HG03175 (cell line): Measurements from ENCODE around the gene YTHDF1.
"Not testable (repeated sequence)": the region's sequence is repeated elsewhere in the genome, so short reads cannot be mapped to it uniquely, and the experiment has no call there.

Experiments used
- ATAC-seq: cut with Tn5 transposase; IDR thresholded peaks from one replicate; pipeline ENCODE4 v1.9.1; 2021; ENCODE audit warnings: mild to moderate bottlenecking, moderate library complexity; ENCODE audit not compliant: unreplicated experiment

The YTHDF1 gene

DNA sequence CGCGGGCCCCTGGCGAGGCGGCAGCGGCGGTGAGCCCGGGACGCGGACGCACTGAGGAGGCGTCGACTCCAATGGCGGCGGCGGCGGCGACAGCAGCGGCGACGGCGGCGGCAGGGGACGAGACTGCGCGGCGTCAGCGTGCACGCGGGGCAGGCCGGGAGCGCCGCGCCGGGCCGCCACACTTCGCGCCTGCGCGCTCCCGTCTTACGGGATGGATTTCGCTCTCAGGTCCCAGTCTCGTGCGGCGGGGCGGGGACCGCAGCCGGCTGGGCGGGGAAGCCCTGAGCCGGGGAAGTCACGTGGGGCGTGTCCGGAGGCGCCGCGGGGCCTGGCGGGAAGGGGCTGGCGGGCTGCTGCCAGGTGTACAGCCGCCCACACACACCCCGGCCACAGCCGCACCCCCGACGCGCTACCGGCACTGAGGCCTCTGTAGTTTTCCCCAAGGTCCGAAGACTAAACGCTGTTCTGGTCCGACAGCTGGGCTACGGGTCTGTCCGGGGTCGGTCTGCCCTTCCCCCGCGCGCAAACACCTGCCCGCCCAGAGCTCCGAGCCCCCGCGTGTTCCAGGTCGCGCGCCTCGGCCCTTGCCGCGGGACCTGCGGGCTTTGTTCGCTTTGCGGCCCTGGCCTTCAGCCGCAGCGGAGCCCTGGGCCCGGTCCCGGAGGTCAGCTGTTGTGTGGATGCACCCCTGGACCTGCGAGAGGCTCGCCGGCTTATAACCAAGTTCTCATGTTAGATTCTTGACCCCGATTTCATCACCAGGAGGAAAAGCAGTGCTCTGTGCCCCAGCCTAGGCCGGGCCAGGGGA is at the start of gene YTHDF1:
YTHDF1 (minus strand) TSS at position 91 of the 808 bp plus-strand sequence. CDS start 239 bp downstream, outside the sequence.
- peak; percentile 90 for ATAC-seq

DNA sequence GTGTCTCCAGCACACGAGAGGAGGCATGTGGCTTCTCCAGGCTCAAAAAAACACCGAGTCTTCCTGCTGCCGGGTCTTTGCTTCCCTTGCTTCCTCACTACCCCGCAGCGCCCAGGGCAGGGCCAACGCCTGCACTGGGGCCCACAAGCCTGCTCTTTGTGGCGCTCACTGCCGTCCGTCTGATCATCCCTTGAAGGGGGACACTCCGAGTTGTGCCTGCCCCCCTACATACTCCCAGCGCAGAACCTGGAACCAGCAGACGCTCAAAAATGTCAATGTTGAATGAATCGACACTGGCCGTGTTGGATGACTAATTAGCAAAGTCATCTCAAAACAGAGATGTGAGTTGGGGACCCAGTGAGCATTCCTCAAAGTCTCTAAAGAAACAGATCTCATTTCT is 48.6 kb upstream of the YTHDF1 start:
- no peak for ATAC-seq

DNA sequence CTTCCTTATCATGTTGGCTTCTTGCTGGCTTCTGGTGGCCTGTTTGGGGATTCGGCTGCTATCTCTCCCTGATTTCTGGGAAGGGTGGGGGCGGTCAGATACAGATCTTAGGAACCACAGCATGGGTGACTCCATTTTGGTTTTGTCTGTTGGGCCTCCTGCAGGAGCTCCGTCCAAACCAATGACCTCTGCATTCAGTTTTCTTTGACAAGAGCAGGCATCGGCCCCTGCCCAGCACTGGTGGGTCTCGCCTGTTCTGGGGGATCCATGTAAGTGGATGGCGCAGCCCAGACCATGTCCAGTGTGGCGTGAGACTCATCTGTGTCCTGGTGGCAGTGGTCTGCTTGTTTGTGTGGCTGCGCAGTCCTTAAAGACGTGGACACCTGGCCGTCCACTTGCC is 48.1 kb upstream of the YTHDF1 start:
- ATAC-seq, result no peak

DNA sequence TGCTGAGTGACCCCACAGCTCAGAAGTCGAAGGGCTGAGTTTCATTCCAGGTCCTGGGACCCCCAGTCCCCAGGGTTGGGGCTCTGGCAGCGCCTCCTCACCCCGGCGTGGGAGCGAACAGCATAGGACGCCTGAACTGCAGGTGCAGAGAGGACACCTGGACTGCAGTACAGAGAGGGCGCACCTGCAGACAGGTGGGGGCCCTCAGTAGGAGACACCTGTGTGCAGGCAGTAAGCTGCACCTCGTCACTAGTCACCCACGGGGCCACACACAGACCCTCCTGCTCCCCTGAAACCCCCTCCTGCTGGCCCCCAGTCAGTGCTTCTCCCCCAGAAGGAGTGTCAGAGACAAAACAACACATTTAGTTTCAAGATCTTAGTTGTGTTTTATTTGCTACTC is 46.9 kb upstream of the YTHDF1 start:
- no peak for ATAC-seq

DNA sequence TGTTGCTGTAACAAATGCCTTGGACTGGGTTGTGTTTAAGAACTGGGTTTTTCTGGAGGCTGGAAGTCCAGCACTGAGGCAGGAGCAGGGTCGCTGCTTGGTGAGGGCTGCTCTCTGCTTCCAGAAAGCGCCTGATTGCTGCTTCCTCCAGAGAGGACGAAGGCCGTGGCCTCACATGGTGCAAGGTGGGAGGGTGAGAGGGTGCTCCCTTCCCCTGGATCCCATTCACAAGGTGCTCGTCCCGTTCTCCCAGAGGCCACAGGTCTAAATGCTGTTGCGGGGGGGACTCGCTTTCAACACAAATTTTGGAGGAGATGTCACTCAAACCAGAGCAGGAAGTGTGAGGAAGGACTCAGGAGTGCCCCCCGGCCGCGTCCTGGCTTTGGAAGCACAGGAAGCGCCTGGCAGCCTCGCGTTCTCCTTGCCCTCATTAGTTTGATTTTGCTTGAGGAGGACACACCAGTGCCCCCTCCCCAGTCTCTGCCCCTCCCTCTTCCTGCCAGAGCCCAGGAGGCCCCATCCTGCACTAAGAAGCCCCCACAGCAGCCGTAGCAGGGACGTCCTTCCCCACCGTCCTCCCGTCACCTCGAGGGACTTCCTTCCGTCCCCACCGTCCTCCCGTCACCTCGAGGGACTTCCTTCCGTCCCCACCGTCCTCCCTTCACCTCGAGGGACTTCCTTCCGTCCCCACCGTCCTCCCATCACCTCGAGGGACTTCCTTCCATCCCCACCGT is 46.0 kb upstream of the YTHDF1 start:
- ATAC-seq, result no peak

DNA sequence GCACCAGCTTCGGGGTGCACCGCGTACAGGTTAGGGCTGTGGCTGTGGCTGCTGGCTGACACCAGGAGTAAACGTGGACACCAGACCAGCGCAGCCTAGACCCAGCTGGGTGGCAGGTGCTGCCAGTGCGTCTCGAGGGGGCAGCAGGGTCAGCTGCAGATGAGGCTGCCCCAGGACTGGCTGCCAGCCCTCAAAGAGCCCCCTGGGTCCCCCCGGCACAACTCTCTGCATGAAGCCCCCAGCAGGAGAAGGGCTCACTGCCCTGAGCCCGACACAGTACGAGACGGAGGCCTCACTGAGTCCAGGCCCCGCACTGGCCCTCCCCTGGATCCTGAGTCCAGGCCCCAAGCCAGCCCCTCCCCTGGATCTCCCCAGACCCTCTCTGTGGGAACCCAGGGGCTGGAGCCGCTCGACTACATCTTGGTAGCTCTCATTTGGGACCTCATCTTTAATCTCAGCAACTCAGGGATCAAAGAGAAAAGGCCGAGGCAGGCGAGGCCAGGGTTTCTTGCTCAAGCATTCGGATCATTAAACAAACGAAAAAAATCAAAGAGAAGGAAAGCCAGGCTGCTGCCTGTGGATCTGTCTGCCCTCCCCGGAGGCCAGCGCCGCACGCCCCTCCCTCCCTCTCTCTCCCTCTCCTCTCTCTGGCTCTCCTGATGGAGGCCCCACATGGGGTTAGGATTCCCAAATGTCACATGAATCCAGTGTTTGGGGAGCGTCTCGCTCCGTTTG is 45.3 kb upstream of the YTHDF1 start:
- no peak for ATAC-seq

DNA sequence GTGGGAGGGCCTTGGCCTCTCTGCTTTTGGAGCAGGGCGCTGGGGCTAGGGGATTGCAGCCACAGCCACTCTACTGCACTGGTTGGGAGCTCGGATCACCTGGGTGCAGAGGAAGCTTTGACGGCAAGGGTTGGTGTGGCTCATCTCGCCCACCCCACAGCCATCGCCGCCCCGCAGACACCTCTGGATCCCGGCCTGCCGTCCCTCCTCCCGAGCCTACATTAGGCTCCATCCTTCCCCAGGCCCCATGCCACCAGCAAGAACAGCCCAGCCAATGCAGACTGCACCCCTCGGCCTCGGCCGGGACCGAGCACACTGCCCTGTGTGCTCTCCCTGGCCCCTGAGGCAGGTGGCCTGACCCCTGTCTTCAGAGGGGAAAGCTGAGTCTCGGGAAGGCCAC is 44.6 kb upstream of the YTHDF1 start:
- no peak for ATAC-seq

DNA sequence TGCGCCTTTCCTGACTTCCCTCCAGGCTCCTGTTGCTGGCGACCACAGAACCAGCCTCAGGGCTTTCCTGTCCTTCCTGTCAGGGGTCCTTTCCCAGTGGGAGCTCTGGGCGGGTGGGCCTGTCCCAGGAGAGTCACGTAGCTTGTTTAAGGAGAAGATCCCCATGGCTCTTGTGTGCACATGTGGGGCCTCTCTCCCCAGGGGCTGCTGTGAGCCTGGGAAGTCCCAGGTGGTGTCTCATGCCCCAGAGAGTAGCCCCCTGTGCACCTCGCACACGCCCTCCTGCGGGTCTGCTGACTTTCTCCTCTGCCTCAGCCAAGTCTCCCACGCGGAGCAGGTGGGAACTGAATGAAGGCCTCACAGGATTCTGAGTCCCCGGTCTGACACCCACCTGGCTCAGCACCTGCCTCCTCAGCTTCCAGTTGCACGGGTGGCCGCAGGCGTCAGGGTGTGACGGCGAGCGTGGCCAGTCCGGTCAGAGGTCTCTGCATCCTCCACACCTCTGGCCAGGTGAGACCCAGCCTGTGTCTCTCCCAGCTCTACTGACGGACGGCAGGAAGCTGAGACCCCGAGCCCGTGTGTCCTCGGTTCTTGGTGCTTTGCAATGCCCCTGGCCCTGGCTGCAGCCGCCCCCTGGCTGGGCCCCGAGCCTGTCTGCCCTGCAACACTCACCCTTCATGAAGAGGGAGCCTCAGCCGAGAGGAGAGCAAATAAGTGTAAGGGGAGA is 44.0 kb upstream of the YTHDF1 start:
- ATAC-seq, result no peak

DNA sequence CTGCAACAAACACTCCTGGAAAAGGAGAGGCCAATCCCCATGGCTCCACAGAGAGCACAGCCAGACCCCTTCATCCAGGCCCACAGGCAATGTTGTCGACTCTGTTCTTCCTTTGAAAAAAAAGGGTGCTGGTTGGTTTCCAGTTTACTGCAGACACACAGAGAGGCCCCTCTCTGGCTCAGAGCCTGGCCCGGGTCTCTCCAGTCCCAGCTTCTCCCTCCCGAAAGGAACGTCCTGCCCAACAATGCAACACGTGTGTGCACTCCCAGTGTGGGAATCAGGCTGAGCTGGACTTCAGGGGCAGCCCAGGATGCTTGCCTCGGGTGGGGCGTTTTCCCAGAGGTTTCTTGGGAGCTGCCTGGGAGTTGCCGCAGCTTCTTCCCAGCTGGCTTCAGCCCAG is 42.9 kb upstream of the YTHDF1 start:
- no peak for ATAC-seq

DNA sequence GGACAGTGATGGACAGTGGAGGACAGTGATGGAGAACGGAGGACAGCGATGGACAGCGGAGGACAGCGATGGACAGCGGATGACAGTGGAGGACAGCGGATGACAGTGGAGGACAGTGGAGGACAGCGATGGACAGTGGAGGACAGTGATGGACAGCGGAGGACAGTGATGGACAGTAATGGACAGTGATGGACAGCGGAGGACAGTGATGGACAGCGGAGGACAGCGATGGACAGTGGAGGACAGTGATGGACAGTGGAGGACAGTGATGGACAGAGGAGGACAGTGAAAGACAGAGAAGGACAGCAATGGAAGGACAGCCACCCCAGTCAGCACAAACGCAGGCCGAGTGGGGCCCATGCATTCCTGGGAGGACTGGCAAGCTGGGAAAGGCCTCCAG is 41.7 kb upstream of the YTHDF1 start:
- no peak for ATAC-seq

DNA sequence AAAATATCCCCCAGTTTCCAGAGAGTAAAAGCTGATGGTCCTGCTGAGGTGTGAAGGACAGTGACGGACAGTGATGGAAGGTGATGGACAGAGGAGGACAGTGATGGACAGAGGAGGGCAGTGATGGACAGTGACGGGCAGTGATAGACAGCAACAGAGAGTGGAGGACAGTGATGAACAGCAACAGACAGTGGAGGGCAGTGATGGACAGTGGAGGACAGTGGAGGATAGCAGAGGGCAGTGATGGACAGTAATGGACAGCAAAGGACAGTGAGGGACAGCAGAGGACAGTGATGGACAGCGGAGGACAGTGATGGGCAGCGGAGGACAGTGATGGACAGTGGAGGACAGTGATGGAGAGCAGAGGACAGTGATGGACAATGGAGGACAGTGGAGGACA is 41.0 kb upstream of the YTHDF1 start:
- no peak for ATAC-seq

DNA sequence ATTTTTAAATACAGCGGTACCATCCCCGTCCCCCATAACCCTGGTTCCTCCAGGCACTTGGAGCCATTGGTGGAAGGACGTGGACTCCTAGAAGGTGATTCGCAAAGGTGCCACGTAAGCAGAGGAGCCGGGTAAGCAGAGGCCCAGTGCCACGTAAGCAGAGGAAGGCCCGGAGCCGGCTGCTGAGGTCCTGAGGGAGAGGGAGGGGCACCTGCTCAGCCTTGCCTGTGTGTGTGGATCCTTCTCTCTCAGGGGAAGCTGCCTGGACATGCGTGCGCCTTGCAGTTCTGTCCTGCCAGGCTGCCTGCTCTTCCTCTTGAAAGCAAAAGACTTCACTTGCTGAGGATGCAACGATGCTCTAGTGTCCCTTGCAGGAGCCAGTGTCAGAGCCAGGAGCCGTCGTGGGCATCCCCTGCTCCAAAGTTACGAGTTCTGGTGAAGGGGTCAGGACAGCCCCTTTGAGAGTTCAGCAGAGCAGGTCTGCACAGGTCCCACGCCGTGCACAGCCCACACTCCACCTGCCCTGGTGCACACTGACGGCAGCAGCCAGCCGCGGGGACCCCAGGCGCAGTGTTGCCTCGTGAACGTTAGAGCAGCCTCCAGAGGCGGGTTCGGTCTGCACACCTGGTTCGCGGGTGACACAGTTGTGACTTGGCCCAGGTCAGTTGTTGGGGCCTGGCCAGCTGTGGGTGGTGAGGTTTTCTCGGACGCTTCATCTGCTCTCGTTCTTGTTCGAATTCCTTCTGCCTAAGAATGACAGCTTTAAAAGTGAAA is 40.2 kb upstream of the YTHDF1 start:
- ATAC-seq, result no peak

DNA sequence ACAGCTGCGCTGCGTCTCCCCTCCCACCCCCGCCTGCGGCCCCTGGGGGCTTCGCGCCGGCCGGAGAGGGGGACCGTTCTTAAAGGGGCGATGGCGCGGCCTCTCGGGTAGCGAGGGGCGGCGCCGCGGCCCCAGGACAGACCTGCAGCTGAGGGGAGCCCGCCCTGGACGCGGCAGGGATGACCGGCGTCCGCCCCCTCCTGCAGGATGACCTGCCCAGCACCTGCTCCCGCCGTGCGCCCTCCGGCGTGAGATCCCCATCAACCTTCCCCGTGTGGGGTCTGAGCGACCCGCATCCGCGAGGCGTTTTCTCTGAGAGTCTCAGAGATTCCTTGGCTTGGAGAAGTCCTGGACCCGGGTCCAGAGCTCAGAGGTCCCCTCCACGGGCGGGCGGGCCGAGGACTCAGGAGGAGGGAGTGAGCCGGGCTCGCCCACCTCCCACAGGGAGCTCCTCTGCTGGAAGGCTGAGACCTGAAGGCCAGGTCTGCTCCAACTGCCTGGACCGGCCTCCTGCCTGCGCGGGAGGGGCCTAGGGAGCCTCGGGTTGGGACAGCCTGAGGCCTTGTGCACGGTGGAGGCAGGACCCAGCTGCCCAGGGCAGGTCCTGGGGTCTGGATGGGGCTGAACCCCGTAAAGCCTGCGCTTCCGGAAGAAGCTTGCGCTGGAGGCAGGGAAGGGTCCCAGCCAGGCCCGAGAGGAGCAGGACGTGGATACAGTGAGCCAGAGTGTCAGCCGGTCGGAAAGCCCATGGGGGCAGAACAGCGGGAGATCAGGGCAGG is 38.9 kb upstream of the YTHDF1 start:
- ATAC-seq, result no peak

DNA sequence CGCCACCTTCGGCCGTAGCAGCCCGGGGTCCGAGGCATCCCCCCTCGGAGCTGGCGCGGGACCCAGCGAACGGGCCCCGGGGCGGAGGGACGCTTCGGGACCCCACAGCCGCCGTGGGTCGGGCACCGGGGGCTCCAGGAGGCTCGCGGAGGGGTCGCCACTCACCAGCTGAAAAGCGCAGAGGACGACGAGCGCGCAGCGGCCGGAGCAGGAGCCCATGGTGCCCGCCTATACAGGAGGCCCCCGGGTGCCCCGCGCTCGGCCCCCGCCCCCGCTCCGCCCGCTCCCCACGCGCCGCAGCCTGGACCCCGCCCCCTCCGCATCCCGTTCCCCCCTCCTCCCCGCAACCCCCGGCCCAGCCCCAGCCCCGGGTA is 38.3 kb upstream of the YTHDF1 start, which contains the start of gene NKAIN4:
NKAIN4 (minus strand) TSS at position 232 of the 374 bp plus-strand sequence; CDS start at position 219, 13 bp downstream.
- ATAC-seq, result no peak

DNA sequence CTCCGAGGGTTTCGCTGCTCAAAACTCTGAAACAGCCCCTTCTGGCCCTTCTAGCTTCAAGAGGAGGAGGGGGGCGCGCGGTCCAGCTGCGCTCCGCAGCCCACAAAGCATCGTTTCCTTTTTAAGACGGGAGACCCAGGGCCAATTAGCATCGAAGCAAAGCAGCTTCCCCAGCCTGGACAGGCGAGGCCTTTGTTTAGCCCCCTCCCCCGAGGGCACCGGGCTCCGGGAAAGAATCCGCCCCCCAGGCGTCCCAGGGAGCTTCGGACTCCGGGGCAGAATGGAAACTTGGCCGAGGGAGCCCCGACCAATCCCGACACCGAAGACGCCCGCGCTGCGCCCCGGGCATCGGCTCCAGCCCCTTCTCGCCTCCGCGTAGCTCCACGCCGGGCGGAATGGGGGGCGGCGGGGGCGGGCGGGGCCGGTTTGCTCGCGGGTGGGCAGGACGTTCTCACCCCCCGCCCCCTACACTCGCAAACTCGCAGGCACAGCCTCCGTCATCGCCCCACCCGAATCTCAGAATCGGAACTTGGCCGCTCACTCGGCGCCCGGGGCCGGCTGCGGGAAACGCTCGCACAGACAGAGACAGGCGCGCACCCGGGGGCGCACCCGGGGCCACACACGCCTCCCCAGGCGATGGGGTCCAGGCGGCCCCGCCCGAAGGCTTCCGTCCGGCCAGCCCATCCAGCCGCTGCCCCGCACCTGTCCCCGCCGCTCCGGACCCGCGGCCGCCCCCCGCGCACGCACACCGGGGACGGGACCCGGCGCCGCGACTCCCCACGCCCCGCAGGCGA is 37.7 kb upstream of the YTHDF1 start:
- no peak for ATAC-seq

DNA sequence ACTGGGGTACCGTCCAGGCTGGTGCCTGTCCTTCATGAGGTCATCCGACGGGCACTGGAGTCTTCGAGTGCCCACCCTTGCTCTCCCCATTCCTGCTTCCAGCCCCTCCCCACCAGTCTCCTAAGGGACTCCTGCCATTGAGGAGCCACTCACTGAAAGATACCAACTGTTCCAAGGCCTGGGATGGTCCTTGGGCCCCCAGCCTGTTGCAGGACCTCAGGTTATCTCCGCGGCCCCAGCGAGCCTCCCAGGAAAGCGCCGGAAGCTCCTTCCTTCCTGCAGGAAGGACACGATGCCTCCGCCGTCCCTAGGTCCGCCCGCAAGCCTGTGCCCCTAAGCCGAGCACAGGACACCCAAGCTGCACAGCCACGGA is 37.1 kb upstream of the YTHDF1 start:
- no peak for ATAC-seq

DNA sequence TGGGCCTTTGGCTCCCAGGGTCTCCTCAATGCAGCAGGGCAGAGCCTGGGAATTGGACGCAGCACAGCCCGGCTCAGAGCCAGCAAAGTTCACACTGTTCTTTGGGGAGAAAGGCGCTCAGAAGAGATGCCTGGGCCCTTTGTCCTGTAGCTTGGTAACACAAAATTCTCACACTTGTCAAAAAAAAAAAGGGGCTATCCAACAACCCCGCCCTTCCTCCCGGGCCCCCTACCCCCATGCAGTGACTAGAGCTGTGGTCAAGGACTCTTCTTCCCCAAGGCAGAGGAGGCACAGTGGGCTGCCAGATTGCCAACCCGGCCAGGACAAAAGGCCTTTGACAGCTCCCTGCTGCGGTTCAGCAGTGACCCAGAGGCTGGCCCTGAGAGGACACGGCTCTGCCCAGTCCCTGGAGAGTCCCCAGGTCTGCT is 36.4 kb upstream of the YTHDF1 start:
- ATAC-seq, result no peak

DNA sequence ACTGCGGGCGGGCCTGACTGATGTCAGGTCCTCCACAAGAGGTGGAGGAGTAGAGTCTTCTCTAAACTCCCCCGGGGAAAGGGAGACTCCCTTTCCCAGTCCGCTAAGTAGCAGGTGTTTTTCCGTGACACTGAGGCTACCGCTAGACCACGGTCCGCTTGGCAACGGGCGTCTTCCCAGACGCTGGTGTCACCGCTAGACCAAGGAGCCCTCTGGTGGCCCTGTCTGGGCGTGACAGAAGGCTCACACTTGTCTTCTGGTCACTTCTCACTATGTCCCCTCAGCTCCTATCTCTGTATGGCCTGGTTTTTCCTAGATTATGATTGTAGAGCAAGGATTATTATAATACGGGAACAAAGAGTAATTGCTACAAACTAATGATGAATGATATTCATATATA is 35.4 kb upstream of the YTHDF1 start:
- not testable (repeated sequence) for ATAC-seq

DNA sequence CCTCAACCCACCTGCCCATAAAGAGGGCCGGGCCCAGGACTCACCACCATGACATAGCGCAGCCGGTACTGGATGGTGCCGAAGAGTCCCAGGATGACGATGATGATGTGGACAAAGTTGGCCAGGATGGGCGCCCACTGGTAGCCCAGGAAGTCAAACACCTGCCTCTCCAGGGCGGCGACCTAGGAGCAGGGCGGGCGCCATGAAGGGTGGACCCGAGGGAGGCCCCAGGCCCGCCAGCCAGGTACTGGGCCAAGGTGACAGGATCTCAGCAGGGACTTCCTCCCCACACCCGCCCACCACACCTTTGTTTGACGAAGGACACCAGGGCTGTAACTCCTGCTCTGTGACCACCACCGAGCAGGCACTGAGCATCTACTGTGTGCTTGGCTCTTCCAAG is 34.0 kb upstream of the YTHDF1 start:
- ATAC-seq, result no peak
